Lower leg skin (tissue), 3 donors: Measurements from ENCODE around the gene CPEB4.

Experiments used
- CTCF ChIP-seq, 3 donors: fragments of 450-650 bp; IDR thresholded peaks; one replicate each; pipeline ENCODE4 v1.5.1; 2016; ENCODE audit warnings: antibody characterized with exemption in 3 of 3, mild to moderate bottlenecking in 3 of 3, moderate library complexity in 2 of 3
- POLR2A ChIP-seq, 2 donors: fragments of 450-650 bp; IDR thresholded peaks; one replicate each; pipeline ENCODE4 v1.6.1; 2016 to 2017; ENCODE audit warnings: antibody characterized with exemption in 2 of 2, mild to moderate bottlenecking in 1 of 2, moderate library complexity in 1 of 2

GRCh38 chr5:173843794-173844193, 44.4 kb upstream of the CPEB4 start:
- TF ChIP-seq CTCF (IDR thresholded peaks at IDR 0.05) = no peak
- TF ChIP-seq POLR2A (IDR thresholded peaks at IDR 0.05) = no peak
